Activated T-cell treated with anti-CD3 and anti-CD28 coated beads, Interleukin-2, amount 50 U/mL, for 48 hours (primary cell): ENCODE data around the gene RHOT1.
"Not testable (repeated sequence)": the region's sequence is repeated elsewhere in the genome, so short reads cannot be mapped to it uniquely, and the experiment has no call there.

Source experiments
- DNase-seq, 2 experiments: peaks; one replicate each; pipeline ENCODE4 v3.0.0-alpha.2; 2020

Gene RHOT1

GRCh38 chr17:32160526-32160925 lies 18.2 kb downstream of the RHOT1 start:
- no peak for DNase-seq

GRCh38 chr17:32161029-32161428 lies 18.7 kb downstream of the RHOT1 start:
- no peak for DNase-seq

- no peak for DNase-seq
Observed at GRCh38 chr17:32161506-32162365, 19.4 kb downstream of the RHOT1 start.

- no peak for DNase-seq
Observed at GRCh38 chr17:32174889-32175288, 32.6 kb downstream of the RHOT1 start.

GRCh38 chr17:32178679-32179078 lies 36.4 kb downstream of the RHOT1 start:
- DNase-seq = not testable (repeated sequence)

- DNase-seq = not testable (repeated sequence)
Observed at GRCh38 chr17:32179103-32179502, 36.8 kb downstream of the RHOT1 start.

- not testable (repeated sequence) for DNase-seq
Observed at GRCh38 chr17:32179526-32179925, 37.2 kb downstream of the RHOT1 start.

GRCh38 chr17:32180262-32180661 lies 38.0 kb downstream of the RHOT1 start:
- DNase-seq = not testable (repeated sequence)

- DNase-seq = no peak
Observed at GRCh38 chr17:32185875-32186274, 43.6 kb downstream of the RHOT1 start.

- DNase-seq = no peak
Observed at GRCh38 chr17:32187271-32187670, 45.0 kb downstream of the RHOT1 start.

GRCh38 chr17:32189343-32189742 lies 47.0 kb downstream of the RHOT1 start:
- no peak for DNase-seq

- no peak for DNase-seq
Observed at GRCh38 chr17:32191306-32191705, 49.0 kb downstream of the RHOT1 start.

- DNase-seq = no peak
Observed at GRCh38 chr17:32192379-32192778, 50.1 kb downstream of the RHOT1 start.

- no peak for DNase-seq
Observed at GRCh38 chr17:32197987-32198386, 55.7 kb downstream of the RHOT1 start.

- no peak for DNase-seq
Observed at GRCh38 chr17:32206861-32207260, 64.6 kb downstream of the RHOT1 start.

- DNase-seq = no peak
Observed at GRCh38 chr17:32208436-32208835, 66.1 kb downstream of the RHOT1 start.

- no peak for DNase-seq
Observed at GRCh38 chr17:32209608-32210007, 67.3 kb downstream of the RHOT1 start.

GRCh38 chr17:32211671-32212070 lies 69.4 kb downstream of the RHOT1 start:
- DNase-seq = no peak

GRCh38 chr17:32215696-32216095 lies 73.4 kb downstream of the RHOT1 start:
- no peak for DNase-seq

GRCh38 chr17:32222621-32223020 lies 80.3 kb downstream of the RHOT1 start:
- DNase-seq = no peak

- DNase-seq = no peak
Observed at GRCh38 chr17:32223703-32224102, 81.4 kb downstream of the RHOT1 start.

GRCh38 chr17:32226886-32227285 lies 84.6 kb downstream of the RHOT1 start:
- no peak for DNase-seq

- no peak for DNase-seq
Observed at GRCh38 chr17:32227910-32228309, 85.6 kb downstream of the RHOT1 start.

GRCh38 chr17:32235588-32235987 lies 93.3 kb downstream of the RHOT1 start:
- no peak for DNase-seq

- no peak for DNase-seq
Observed at GRCh38 chr17:32239456-32239855, 97.2 kb downstream of the RHOT1 start.
